OCI-LY1 (cell line): Measurements from ENCODE around the gene FMNL3.

Experiments
- H2AFZ ChIP-seq: fragments of 200-600 bp; sonication (generic), shearing (Covaris generic); 2 replicates; pipeline ENCODE4 v1.6.0; 2014; ENCODE audit warnings: antibody characterized with exemption, mild to moderate bottlenecking, low read length
- H3F3A ChIP-seq: fragments of 200-600 bp; sonication (generic), shearing (Covaris generic); 2 replicates; pipeline ENCODE4 v1.6.0; 2014; ENCODE audit warnings: mild to moderate bottlenecking, antibody characterized with exemption, low read length, moderate library complexity; ENCODE audit not compliant: insufficient read depth
- H3K27ac ChIP-seq: fragments of 200-600 bp; sonication (generic); 2 replicates; pipeline ENCODE4 v1.5.1; 2014; ENCODE audit warnings: low read length, mixed run types, mild to moderate bottlenecking, low read depth; ENCODE audit not compliant: poor library complexity, severe bottlenecking
- H3K27me3 ChIP-seq: fragments of 200-600 bp; sonication (generic); 2 replicates; pipeline ENCODE4 v1.6.0; 2014; ENCODE audit warnings: antibody characterized with exemption, mild to moderate bottlenecking, low read length, moderate library complexity; ENCODE audit not compliant: insufficient read depth
- H3K36me3 ChIP-seq: fragments of 200-600 bp; sonication (generic); 2 replicates; pipeline ENCODE4 v1.6.1; 2014; ENCODE audit warnings: mild to moderate bottlenecking, antibody characterized with exemption, low read length, moderate library complexity, mixed read lengths; ENCODE audit not compliant: insufficient read depth
- H3K4me1 ChIP-seq: fragments of 200-600 bp; sonication (generic); 2 replicates; pipeline ENCODE4 v1.5.1; 2014; ENCODE audit warnings: mild to moderate bottlenecking, low read length, moderate library complexity; ENCODE audit not compliant: insufficient read depth, severe bottlenecking
- H3K4me2 ChIP-seq: fragments of 200-600 bp; sonication (generic), shearing (Covaris generic); 2 replicates; pipeline ENCODE4 v1.6.1; 2014; ENCODE audit warnings: low read length
- H3K4me3 ChIP-seq: fragments of 200-600 bp; sonication (generic); 2 replicates; pipeline ENCODE4 v1.5.1; 2014; ENCODE audit warnings: low read length, low read depth, mild to moderate bottlenecking, mixed read lengths; ENCODE audit not compliant: poor library complexity, severe bottlenecking
- H3K79me2 ChIP-seq: fragments of 200-600 bp; shearing (Covaris generic); 2 replicates; pipeline ENCODE4 v1.6.1; 2016; ENCODE audit warnings: mixed run types, low read length, mixed read lengths; ENCODE audit not compliant: insufficient read depth
- H3K9ac ChIP-seq: fragments of 200-600 bp; sonication (generic), shearing (Covaris generic); 2 replicates; pipeline ENCODE4 v1.6.1; 2014; ENCODE audit warnings: mild to moderate bottlenecking, low read length, mixed read lengths
- H3K9me2 ChIP-seq: fragments of 200-600 bp; sonication (generic), shearing (Covaris generic); 2 replicates; pipeline ENCODE4 v1.6.1; 2014; ENCODE audit warnings: low read depth, mild to moderate bottlenecking, low read length, mixed read lengths
- H3K9me3 ChIP-seq: fragments of 200-600 bp; shearing (Covaris generic); 2 replicates; pipeline ENCODE4 v1.6.1; 2014; ENCODE audit warnings: low read length, mixed read lengths
- H4K20me1 ChIP-seq: fragments of 200-600 bp; sonication (generic), shearing (Covaris generic); 2 replicates; pipeline ENCODE4 v1.6.0; 2016; ENCODE audit warnings: mild to moderate bottlenecking, low read length; ENCODE audit not compliant: insufficient read depth
- EZH2 ChIP-seq: fragments of 200-600 bp; sonication (generic), shearing (Covaris generic); IDR thresholded peaks from 2 replicates; pipeline ENCODE4 v1.8.0; 2017; ENCODE audit warnings: borderline replicate concordance, mixed run types, mild to moderate bottlenecking, antibody characterized with exemption, low read length, moderate library complexity, mixed read lengths
- TF ChIP-seq, protein P1 (sequence below): fragments of 200-600 bp; sonication (generic), shearing (Covaris generic); IDR thresholded peaks from 2 replicates; pipeline ENCODE4 v1.5.1; 2017; ENCODE audit warnings: mild to moderate bottlenecking, antibody characterized with exemption, low read length, moderate library complexity, mixed read lengths

Gene FMNL3

DNA sequence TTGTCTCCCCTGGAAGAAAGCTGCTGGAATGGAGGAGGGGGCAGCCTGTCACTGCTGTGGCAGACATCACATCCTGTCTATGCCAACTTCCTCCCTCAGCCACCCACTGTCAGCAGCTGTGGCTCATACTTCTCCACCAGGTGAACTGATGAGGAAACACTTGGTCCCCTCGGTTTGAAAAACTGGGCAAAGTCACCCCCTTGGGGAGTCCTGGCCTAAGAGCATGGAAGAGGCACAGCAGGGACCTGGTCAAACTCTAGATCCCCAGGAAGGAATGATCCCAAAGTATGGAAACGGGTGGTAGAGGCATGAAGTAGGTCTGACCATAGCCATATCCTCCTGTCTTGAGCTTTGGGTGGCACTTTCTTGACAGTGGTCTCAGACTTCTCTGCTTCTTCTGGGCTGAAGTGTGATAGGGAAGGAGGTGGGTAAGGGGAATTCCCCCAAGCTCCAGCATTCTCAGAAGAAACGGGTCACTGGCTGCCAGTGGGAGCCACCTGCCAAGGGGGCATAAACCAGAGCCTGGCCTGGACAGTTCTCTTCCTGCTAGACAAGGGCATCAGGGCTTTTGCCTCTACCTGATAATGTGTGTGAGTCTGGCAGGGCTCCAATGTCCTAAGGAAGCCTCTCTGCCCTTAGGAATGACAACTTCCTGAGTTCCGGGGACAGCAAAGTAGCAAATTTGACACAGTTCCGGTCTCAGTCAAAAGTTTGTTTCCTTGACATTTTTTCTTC, 36.0 kb downstream of the FMNL3 start:
- peak overlapping the region; percentile 36 for H2AFZ ChIP-seq
- no peaks in the 10 kb centered on the region for H3K36me3 ChIP-seq
- peaks cover 34% of the 10 kb centered on the region for H3K4me1 ChIP-seq
- H3K9ac ChIP-seq = peak overlapping the region; percentile 9; the same call in 1 of the 2 replicates
- no peaks in the 10 kb centered on the region for H3K9me3 ChIP-seq
- H4K20me1 ChIP-seq = no peaks in the 10 kb centered on the region
- peak overlapping the region; percentile 48 for H3K4me2 ChIP-seq
- peak overlapping the region; percentile 45 for H3K27ac ChIP-seq
- H3K79me2 ChIP-seq = no peaks in the 10 kb centered on the region
- no peaks in the 10 kb centered on the region for H3K9me2 ChIP-seq
- H3K27me3 ChIP-seq = no peaks in the 10 kb centered on the region; the same call in 1 of the 2 replicates
- peak overlapping the region; percentile 25 for H3K4me3 ChIP-seq
- H3F3A ChIP-seq = no peaks in the 10 kb centered on the region
- TF ChIP-seq, protein P1, sequence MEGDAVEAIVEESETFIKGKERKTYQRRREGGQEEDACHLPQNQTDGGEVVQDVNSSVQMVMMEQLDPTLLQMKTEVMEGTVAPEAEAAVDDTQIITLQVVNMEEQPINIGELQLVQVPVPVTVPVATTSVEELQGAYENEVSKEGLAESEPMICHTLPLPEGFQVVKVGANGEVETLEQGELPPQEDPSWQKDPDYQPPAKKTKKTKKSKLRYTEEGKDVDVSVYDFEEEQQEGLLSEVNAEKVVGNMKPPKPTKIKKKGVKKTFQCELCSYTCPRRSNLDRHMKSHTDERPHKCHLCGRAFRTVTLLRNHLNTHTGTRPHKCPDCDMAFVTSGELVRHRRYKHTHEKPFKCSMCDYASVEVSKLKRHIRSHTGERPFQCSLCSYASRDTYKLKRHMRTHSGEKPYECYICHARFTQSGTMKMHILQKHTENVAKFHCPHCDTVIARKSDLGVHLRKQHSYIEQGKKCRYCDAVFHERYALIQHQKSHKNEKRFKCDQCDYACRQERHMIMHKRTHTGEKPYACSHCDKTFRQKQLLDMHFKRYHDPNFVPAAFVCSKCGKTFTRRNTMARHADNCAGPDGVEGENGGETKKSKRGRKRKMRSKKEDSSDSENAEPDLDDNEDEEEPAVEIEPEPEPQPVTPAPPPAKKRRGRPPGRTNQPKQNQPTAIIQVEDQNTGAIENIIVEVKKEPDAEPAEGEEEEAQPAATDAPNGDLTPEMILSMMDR = no peak
- no peak for TF ChIP-seq EZH2

DNA sequence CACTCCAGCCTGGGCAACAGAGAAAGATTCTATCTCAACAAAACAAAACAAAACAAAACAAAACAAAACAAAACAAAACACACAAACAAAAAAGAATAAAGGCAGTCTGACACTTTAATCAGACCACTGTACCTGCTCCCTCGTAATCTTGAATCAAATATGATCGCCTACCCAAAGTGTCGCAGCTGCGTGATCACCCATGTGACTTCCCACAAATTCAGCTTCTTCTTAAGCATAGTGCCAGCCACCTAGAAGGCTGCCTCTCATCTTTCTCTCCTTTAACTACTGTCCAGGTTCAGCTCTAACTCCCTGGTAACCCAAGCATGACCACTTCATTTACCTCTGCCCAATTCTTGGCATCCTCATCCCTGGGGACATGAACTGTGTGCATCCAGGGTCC, 37.4 kb downstream of the FMNL3 start:
- H2AFZ ChIP-seq = no peak overlapping the region
- H3K4me2 ChIP-seq = no peak overlapping the region
- no peaks in the 10 kb centered on the region for H3K9me3 ChIP-seq
- no peaks in the 10 kb centered on the region for H3K27me3 ChIP-seq
- no peak overlapping the region for H3K27ac ChIP-seq
- TF ChIP-seq, protein P1 = no peak
- no peak for TF ChIP-seq EZH2
- no peak overlapping the region for H3K9ac ChIP-seq
- H3K36me3 ChIP-seq = no peaks in the 10 kb centered on the region
- no peaks in the 10 kb centered on the region for H3F3A ChIP-seq
- no peak overlapping the region for H3K4me3 ChIP-seq
- no peaks in the 10 kb centered on the region for H3K79me2 ChIP-seq
- H3K4me1 ChIP-seq = peaks cover 37% of the 10 kb centered on the region
- no peaks in the 10 kb centered on the region for H3K9me2 ChIP-seq
- H4K20me1 ChIP-seq = no peaks in the 10 kb centered on the region

DNA sequence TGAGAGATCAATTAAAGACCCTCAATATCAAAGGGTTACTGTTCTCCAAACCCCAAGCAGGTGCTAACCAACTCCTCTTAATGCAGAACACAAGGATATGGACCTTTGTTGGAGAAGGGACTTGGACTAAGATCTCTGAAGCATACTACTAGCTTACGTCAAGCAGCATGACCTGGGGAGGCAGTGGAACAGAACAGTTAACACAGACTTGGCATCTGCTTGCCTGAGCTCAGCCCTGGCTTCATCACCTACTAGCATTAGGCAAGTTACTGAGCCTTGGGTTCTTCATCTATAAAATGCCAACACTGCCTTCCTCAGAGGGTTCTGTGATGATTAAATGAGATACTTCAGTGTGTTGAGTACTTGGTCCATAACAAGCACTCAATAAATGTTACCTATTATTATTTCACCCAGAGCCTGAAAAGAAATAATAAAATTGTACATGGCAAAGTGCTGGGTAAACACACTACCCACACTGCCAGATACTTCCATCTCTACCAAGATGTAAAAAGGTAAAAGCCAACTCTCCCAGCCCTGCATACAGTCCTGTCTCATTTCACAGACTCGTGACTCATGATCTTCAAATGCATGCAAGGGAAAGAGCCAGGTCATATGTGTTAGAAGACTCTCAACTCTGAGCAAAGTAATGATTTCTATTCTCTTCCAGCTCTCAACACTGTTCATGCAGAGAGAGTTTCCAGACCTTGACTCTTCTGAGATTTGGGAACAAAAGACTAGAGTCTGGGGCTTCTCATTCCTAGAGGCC, 39.7 kb downstream of the FMNL3 start:
- Histone ChIP-seq H3K27ac (no peak overlapping the region), H3K36me3 (no peaks in the 10 kb centered on the region), H3K4me1 (peaks cover 56% of the 10 kb centered on the region), H4K20me1 (no peaks in the 10 kb centered on the region), H3K9me2 (no peaks in the 10 kb centered on the region), H3K9ac (no peak overlapping the region), H3K4me3 (no peak overlapping the region), H2AFZ (no peak overlapping the region), H3K79me2 (no peaks in the 10 kb centered on the region), H3K9me3 (no peaks in the 10 kb centered on the region), H3K27me3 (no peaks in the 10 kb centered on the region), H3F3A (no peaks in the 10 kb centered on the region), H3K4me2 (no peak overlapping the region)
- TF ChIP-seq EZH2 = no peak
- TF ChIP-seq, protein P1 = no peak
